ENCODE results near the gene ODF4.

GRCh38 chr17:8327303-8327649 is 12.4 kb upstream of the ODF4 start:
- TF ChIP-seq CTCF (IDR thresholded peaks at IDR 0.05), result no peak
- TF ChIP-seq RFX5 (IDR thresholded peaks at IDR 0.05; ENCODE audit: low read length), result no peak
- TF ChIP-seq CHD2 (IDR thresholded peaks at IDR 0.05; ENCODE audit: low read length, partially characterized antibody), result no peak
- TF ChIP-seq RCOR1 (IDR thresholded peaks at IDR 0.05; ENCODE audit: low read length), result no peak
- no peak for TF ChIP-seq RAD21 (IDR thresholded peaks at IDR 0.05; ENCODE audit: low read length)
- TF ChIP-seq FOSL2 (IDR thresholded peaks at IDR 0.05; ENCODE audit: borderline replicate concordance, low read depth), result no peak
- TF ChIP-seq MXI1 (IDR thresholded peaks at IDR 0.05; ENCODE audit: low read depth, low read length), result no peak
- no peak for TF ChIP-seq TAF1 (IDR thresholded peaks at IDR 0.05; ENCODE audit: borderline replicate concordance, low read depth, low read length)
- no peak for TF ChIP-seq REST (IDR thresholded peaks at IDR 0.05; ENCODE audit: low read depth, low read length)
- TF ChIP-seq EZH2phosphoT487 (IDR thresholded peaks at IDR 0.05; ENCODE audit: borderline replicate concordance, low read depth), result no peak
